Fibroblast of lung (primary cell): ENCODE results near the gene AKR7A3.

Experiments
- EZH2 ChIP-seq: IDR thresholded peaks from 2 replicates; pipeline ENCODE4 v1.5.1; 2012; ENCODE audit warnings: low read length, control low read depth, mild to moderate bottlenecking; ENCODE audit errors: missing control alignments
- TF ChIP-seq, protein P1 (sequence below), 2 donors: IDR thresholded peaks in 1 of 2; conservative IDR thresholded peaks in 1 of 2; 1 replicate in 1 of 2; 2 replicates in 1 of 2; pipeline ENCODE4 v1.5.1; 2011 to 2012; ENCODE audit warnings: low read length in 2 of 2, control low read depth in 1 of 2, inconsistent platforms in 1 of 2, low read depth in 1 of 2, mild to moderate bottlenecking in 1 of 2

DNA sequence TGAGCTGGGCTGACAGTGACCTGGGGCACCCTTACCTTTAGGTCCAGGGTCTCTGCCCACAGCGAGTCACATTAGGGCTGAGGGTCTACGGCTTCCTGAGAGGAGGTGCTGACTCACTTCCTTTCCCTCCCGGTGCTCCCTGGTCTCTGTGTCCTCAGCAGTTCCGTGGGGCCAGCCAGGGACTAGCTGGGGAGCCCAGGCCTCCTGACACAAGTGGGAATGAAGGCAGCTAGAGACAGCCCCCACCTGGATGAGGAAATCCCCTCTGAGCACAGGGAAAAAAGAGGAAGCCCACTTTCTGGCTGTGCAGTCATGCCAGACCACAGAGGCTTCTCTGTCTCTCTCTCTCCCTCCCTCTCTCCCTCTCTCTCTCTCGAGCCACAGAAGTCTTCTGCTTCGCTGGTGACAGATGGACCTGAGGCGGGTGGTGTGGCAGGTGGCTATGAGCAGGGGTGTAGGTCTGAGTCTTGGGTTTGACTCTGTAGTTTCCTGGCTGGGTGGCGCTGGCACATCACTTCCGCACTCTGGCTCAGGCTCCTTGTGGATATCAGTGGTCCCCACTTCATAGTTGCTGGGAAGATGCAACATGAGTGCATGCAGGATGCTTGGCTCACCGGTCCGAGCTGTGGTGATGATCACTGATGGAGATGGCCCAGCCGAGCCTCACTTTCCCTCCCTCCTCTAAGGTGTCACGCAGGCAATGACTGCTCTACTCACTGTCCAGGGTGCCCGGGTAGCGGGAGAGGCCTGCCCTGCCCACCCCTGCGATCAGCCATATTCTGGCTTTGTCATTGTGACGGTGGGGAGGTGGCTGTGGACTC lies 27.0 kb upstream of the AKR7A3 start:
- TF ChIP-seq, protein P1, sequence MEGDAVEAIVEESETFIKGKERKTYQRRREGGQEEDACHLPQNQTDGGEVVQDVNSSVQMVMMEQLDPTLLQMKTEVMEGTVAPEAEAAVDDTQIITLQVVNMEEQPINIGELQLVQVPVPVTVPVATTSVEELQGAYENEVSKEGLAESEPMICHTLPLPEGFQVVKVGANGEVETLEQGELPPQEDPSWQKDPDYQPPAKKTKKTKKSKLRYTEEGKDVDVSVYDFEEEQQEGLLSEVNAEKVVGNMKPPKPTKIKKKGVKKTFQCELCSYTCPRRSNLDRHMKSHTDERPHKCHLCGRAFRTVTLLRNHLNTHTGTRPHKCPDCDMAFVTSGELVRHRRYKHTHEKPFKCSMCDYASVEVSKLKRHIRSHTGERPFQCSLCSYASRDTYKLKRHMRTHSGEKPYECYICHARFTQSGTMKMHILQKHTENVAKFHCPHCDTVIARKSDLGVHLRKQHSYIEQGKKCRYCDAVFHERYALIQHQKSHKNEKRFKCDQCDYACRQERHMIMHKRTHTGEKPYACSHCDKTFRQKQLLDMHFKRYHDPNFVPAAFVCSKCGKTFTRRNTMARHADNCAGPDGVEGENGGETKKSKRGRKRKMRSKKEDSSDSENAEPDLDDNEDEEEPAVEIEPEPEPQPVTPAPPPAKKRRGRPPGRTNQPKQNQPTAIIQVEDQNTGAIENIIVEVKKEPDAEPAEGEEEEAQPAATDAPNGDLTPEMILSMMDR (conservative IDR thresholded peaks at IDR 0.05 in 1 of 2, IDR thresholded peaks at IDR 0.05 in 1 of 2; ENCODE audit: low read depth in 1 of 2, low read length in 2 of 2), result no peak
- no peak for TF ChIP-seq EZH2
